Neuronal stem cell (in vitro differentiated cells): ENCODE data around the gene MUC5AC.

ENCODE experiments used
- DNase-seq: peaks from one replicate; pipeline ENCODE4 v3.0.0-alpha.2; 2013; ENCODE audit warnings: low spot score
- H2AFZ ChIP-seq: one replicate; pipeline ENCODE4 v1.6.1; 2013; ENCODE audit warnings: mild to moderate bottlenecking, low read length, inconsistent platforms
- H2AK5ac ChIP-seq: 2 replicates; pipeline ENCODE4 v1.6.1; 2013; ENCODE audit warnings: low read depth, mild to moderate bottlenecking, inconsistent platforms, low read length, moderate library complexity, mixed read lengths
- H2BK120ac ChIP-seq: 2 replicates; pipeline ENCODE4 v1.6.1; 2013; ENCODE audit warnings: low read depth, mild to moderate bottlenecking, inconsistent platforms, low read length, moderate library complexity, mixed read lengths
- H2BK12ac ChIP-seq: one replicate; pipeline ENCODE4 v1.6.1; 2013; ENCODE audit warnings: low read length, inconsistent platforms
- H2BK15ac ChIP-seq: 2 replicates; pipeline ENCODE4 v1.6.1; 2013; ENCODE audit warnings: mild to moderate bottlenecking, low read length, inconsistent platforms, mixed read lengths
- H2BK5ac ChIP-seq: one replicate; pipeline ENCODE4 v1.6.1; 2013; ENCODE audit warnings: inconsistent platforms, mild to moderate bottlenecking, low read length, moderate library complexity
- H3K14ac ChIP-seq: one replicate; pipeline ENCODE4 v1.6.1; 2013; ENCODE audit warnings: low read length, inconsistent platforms
- H3K18ac ChIP-seq: 2 replicates; pipeline ENCODE4 v1.6.1; 2013; ENCODE audit warnings: low read length, inconsistent platforms
- H3K23ac ChIP-seq: 2 replicates; pipeline ENCODE4 v1.6.1; 2013; ENCODE audit warnings: low read depth, mild to moderate bottlenecking, mixed read lengths, low read length, inconsistent platforms; ENCODE audit not compliant: poor library complexity
- H3K27ac ChIP-seq: replicated peaks from 3 replicates; pipeline ENCODE4 v1.5.1; 2013; ENCODE audit warnings: low read length, inconsistent platforms
- H3K27me3 ChIP-seq, 3 experiments: 2 replicates each; pipeline ENCODE4 v1.6.1; 2013; ENCODE audit warnings: low read length in 3 of 3, mild to moderate bottlenecking in 2 of 3, inconsistent platforms in 1 of 3, low read depth in 1 of 3, mixed read lengths in 1 of 3, moderate library complexity in 1 of 3; ENCODE audit not compliant: control insufficient read depth in 3 of 3, insufficient read depth in 3 of 3
- H3K36me3 ChIP-seq, 2 donors: replicated peaks in 1 of 2; 2 replicates each; pipeline ENCODE4 v1.6.1; 2013; ENCODE audit warnings: low read length in 2 of 2; ENCODE audit not compliant: control insufficient read depth in 2 of 2, insufficient read depth in 2 of 2
- H3K4ac ChIP-seq: 2 replicates; pipeline ENCODE4 v1.6.1; 2013; ENCODE audit warnings: inconsistent platforms, mild to moderate bottlenecking, low read length, moderate library complexity
- H3K4me1 ChIP-seq, 2 donors: 1 replicate in 1 of 2; 2 replicates in 1 of 2; pipeline ENCODE4 v1.6.1; 2013; ENCODE audit warnings: low read length in 2 of 2, low read depth in 1 of 2; ENCODE audit not compliant: control insufficient read depth in 2 of 2, insufficient read depth in 1 of 2
- H3K4me2 ChIP-seq: one replicate; pipeline ENCODE4 v1.6.1; 2013; ENCODE audit warnings: mild to moderate bottlenecking, low read length, inconsistent platforms; ENCODE audit not compliant: insufficient read depth, poor library complexity, severe bottlenecking
- H3K4me3 ChIP-seq, 2 donors: 2 replicates each; pipeline ENCODE4 v1.5.1; 2013; ENCODE audit warnings: low read length in 2 of 2, mild to moderate bottlenecking in 2 of 2, inconsistent platforms in 1 of 2, moderate library complexity in 1 of 2
- H3K79me1 ChIP-seq: one replicate; pipeline ENCODE4 v1.6.1; 2013; ENCODE audit warnings: low read depth, mild to moderate bottlenecking, inconsistent platforms, low read length, moderate library complexity
- H3K9ac ChIP-seq: one replicate; pipeline ENCODE4 v1.6.1; 2013; ENCODE audit warnings: mild to moderate bottlenecking, low read depth, low read length, inconsistent platforms; ENCODE audit not compliant: poor library complexity
- H3K9me3 ChIP-seq, 2 donors: replicated peaks in 1 of 2; 2 replicates each; pipeline versions ENCODE3 to v1.6.1; 2013; ENCODE audit warnings: low read length in 2 of 2, mild to moderate bottlenecking in 2 of 2, inconsistent platforms in 1 of 2, low read depth in 1 of 2, mixed read lengths in 1 of 2, moderate library complexity in 1 of 2; ENCODE audit not compliant: control insufficient read depth in 2 of 2, insufficient read depth in 1 of 2
- H4K8ac ChIP-seq: one replicate; pipeline ENCODE4 v1.6.1; 2013; ENCODE audit warnings: low read depth, mild to moderate bottlenecking, inconsistent platforms, low read length, moderate library complexity
- H4K91ac ChIP-seq: one replicate; pipeline ENCODE4 v1.6.1; 2013; ENCODE audit warnings: low read length, low read depth, mild to moderate bottlenecking, inconsistent platforms; ENCODE audit not compliant: poor library complexity
- WGBS, 2 donors: extraction: QIAGEN DNeasy Blood & Tissue Kit; methylation state at CpG; one replicate each; pipeline ENCODE4 v1.1.7; 2013; ENCODE audit warnings: missing lambda C conversion rate in 2 of 2, mixed read lengths in 1 of 2; ENCODE audit not compliant: insufficient read length in 2 of 2, insufficient replicate concordance in 1 of 2; ENCODE audit errors: extremely low coverage in 2 of 2; 5-methylcytosine and 5-hydroxymethylcytosine counted together

MUC5AC gene

DNA sequence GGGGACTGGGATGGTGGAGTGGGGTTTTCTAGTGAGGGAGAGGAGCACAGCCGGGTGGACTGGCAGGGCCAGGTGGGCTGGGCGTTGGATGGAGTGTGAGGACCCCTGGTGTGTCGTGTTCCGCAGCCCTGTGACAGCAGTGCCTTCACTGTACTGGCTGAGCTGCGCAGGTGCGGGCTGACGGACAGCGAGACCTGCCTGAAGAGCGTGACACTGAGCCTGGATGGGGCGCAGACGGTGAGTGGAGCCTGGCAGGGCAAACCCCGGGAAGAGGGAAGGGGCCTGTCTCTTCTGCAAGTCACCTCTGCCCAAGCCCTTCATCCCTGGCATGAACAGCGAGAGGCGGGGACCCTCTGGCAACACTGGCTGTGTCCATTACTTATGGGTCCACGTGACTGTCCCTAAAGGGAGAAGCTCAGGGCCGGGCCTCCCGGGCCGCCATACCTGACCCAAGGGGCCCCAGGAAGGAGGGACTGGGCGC lies 10.0 kb downstream of the MUC5AC start:
- no peak for DNase-seq
- H3K4me2 ChIP-seq = no peak overlapping the region

DNA sequence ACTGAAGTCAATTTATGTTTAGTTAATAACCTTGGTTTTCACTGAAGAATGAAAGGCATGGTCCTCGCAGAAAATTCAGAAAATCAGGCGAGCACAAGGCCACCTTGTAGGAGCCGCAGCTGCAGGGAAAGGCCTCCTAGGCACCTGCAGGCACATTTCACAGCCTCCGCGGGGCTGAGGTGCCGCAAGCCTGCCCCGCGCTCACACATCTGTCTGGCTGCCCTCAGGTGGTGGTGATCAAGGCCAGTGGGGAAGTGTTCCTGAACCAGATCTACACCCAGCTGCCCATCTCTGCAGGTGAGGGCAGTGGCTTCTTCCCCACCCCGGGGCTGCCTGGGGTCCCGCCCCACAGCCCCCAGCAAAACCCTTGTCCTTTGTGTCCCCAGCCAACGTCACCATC lies 10.5 kb downstream of the MUC5AC start:
- DNase-seq = no peak
- H3K4me1 ChIP-seq = no peaks in the 10 kb centered on the region

More for the DNA sequence above, 10.0 kb downstream of the MUC5AC start:
- Histone ChIP-seq H2BK5ac (peak overlapping the region; percentile 82), H3K79me1 (no peaks in the 10 kb centered on the region), H3K14ac (peak overlapping the region; percentile 21), H2BK15ac (no peak overlapping the region), H3K9ac (no peak overlapping the region), H2BK12ac (no peak overlapping the region), H3K27me3 (peaks cover 0 to 13% (median 0%) of the 10 kb centered on the region in 3 experiments), H3K4me1 (no peaks in the 10 kb centered on the region), H3K4me3 (no peak overlapping the region), H3K23ac (no peak overlapping the region), H2AFZ (no peak overlapping the region), H3K9me3 (peaks cover 6 to 7% of the 10 kb centered on the region in 2 donors), H4K91ac (no peak overlapping the region), H2AK5ac (peak overlapping the region; percentile 52), H2BK120ac (no peak overlapping the region), H3K4ac (no peak overlapping the region), H3K27ac (no peak overlapping the region), H3K18ac (peak overlapping the region; percentile 65), H3K36me3 (no peaks in the 10 kb centered on the region), H4K8ac (no peak overlapping the region)
- no CpG with 5 or more reads among the region's 19 CpGs for WGBS, 2 donors

DNA sequence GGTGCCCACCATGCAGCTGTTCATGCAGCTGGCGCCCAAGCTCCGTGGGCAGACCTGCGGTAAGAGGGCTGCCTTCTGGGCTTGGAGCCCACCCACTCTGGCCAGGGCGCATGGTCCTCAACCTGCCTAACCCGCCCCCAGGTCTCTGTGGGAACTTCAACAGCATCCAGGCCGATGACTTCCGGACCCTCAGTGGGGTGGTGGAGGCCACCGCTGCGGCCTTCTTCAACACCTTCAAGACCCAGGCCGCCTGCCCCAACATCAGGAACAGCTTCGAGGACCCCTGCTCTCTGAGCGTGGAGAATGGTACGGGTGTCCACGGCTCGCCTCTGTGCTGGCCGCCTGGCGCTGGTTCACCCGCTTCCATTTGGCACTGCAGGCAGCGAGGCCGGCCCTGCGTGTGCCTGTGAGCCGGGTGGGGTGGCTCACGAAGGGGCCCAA lies 11.0 kb downstream of the MUC5AC start:
- H2AK5ac ChIP-seq = no peak overlapping the region
- H2BK12ac ChIP-seq = peak overlapping the region; percentile 22
- H3K4me2 ChIP-seq = no peak overlapping the region
- no peak overlapping the region for H3K23ac ChIP-seq
- peaks cover 6 to 7% of the 10 kb centered on the region in 2 donors for H3K9me3 ChIP-seq
- WGBS, 2 donors = no CpG with 5 or more reads among the region's 23 CpGs
- H3K79me1 ChIP-seq = no peaks in the 10 kb centered on the region
- no peak overlapping the region for H2AFZ ChIP-seq
- H3K27me3 ChIP-seq = peaks cover 0 to 6% (median 0%) of the 10 kb centered on the region in 3 experiments
- H3K18ac ChIP-seq = no peak overlapping the region
- H3K4me1 ChIP-seq = no peaks in the 10 kb centered on the region
- H3K14ac ChIP-seq = peak overlapping the region; percentile 47
- no peak overlapping the region for H3K27ac ChIP-seq
- no peak overlapping the region for H4K91ac ChIP-seq
- H3K4me3 ChIP-seq = peak overlapping the region in 1 of 2 donors; percentile 62
- no peak overlapping the region for H3K9ac ChIP-seq
- H3K36me3 ChIP-seq = no peaks in the 10 kb centered on the region
- H4K8ac ChIP-seq = no peak overlapping the region
- DNase-seq = no peak
- peak overlapping the region; percentile 82 for H2BK5ac ChIP-seq
- no peak overlapping the region for H2BK120ac ChIP-seq
- no peak overlapping the region for H3K4ac ChIP-seq
- H2BK15ac ChIP-seq = no peak overlapping the region

More for the DNA sequence above, 10.5 kb downstream of the MUC5AC start:
- H4K8ac ChIP-seq = no peak overlapping the region
- H3K14ac ChIP-seq = no peak overlapping the region
- H2BK15ac ChIP-seq = no peak overlapping the region
- H2BK12ac ChIP-seq = no peak overlapping the region
- H3K23ac ChIP-seq = no peak overlapping the region
- H2BK120ac ChIP-seq = no peak overlapping the region
- H3K9ac ChIP-seq = no peak overlapping the region
- peaks cover 6 to 7% of the 10 kb centered on the region in 2 donors for H3K9me3 ChIP-seq
- H2AK5ac ChIP-seq = no peak overlapping the region
- H3K4me3 ChIP-seq = peak overlapping the region in 1 of 2 donors; percentile 62
- no peaks in the 10 kb centered on the region for H3K79me1 ChIP-seq
- H3K4me2 ChIP-seq = no peak overlapping the region
- no peak overlapping the region for H4K91ac ChIP-seq
- H3K27me3 ChIP-seq = peaks cover 0 to 9% (median 0%) of the 10 kb centered on the region in 3 experiments
- no CpG with 5 or more reads among the region's 11 CpGs for WGBS, 2 donors
- H2AFZ ChIP-seq = no peak overlapping the region
- peak overlapping the region; percentile 57 for H3K18ac ChIP-seq
- no peaks in the 10 kb centered on the region for H3K36me3 ChIP-seq
- H3K27ac ChIP-seq = no peak overlapping the region
- peak overlapping the region; percentile 82 for H2BK5ac ChIP-seq
- H3K4ac ChIP-seq = no peak overlapping the region

DNA sequence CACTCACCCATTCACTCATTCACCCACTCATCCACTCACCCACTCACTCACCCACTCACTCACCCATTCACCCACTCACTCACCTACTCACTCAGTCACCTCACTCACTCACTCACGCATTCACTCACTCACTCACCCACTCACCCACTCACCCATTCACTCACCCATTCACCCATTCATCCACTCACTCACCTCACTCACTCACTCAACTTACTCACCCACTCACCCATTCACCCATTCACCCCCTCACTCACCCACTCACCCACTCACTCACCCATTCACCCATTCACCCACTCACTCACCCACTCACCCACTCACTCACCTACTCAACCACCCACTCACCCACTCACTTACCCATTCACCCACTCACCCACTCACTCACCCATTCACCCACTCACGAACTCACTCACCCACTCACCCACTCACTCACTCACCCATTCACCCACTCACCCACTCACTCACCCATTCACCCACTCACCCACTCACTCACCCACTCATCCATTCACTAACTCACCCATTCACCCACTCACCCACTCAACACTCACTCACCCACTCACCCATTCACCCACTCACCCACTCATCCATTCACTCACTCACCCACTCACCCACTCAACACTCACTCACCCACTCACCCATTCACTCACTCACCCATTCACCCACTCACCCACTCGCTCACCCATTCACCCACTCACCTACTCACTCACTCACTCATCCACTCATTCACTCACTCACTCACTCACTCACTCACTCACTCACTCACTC lies 13.7 kb downstream of the MUC5AC start:
- no peak overlapping the region for H3K27ac ChIP-seq
- H2AK5ac ChIP-seq = no peak overlapping the region
- no peaks in the 10 kb centered on the region for H3K27me3 ChIP-seq
- no peak overlapping the region for H4K91ac ChIP-seq
- H2BK15ac ChIP-seq = no peak overlapping the region
- no peak overlapping the region for H2BK12ac ChIP-seq
- no peak overlapping the region for H3K4ac ChIP-seq
- H3K36me3 ChIP-seq = no peaks in the 10 kb centered on the region
- H3K79me1 ChIP-seq = no peaks in the 10 kb centered on the region
- H3K23ac ChIP-seq = no peak overlapping the region
- WGBS, 2 donors = no CpG with 5 or more reads among the region's 3 CpGs
- no peak overlapping the region for H4K8ac ChIP-seq
- H3K4me1 ChIP-seq = no peaks in the 10 kb centered on the region
- no peak overlapping the region for H2BK5ac ChIP-seq
- no peak overlapping the region for H2AFZ ChIP-seq
- H3K9me3 ChIP-seq = peaks cover 6 to 20% of the 10 kb centered on the region in 2 donors
- DNase-seq = no peak
- H3K4me2 ChIP-seq = no peak overlapping the region
- no peak overlapping the region for H3K9ac ChIP-seq
- peak overlapping the region in 1 of 2 donors; percentile 28 for H3K4me3 ChIP-seq
- H3K14ac ChIP-seq = peak overlapping the region; percentile 21
- H3K18ac ChIP-seq = no peak overlapping the region
- no peak overlapping the region for H2BK120ac ChIP-seq
